NOMO-1 (cell line): ENCODE results near the gene ZDHHC14.

ENCODE experiments used
- DNase-seq, 2 experiments: peaks; one replicate each; lab custom pipeline; 2025; ENCODE audit not compliant: unreplicated experiment in 2 of 2; lab: John Stamatoyannopoulos, UW

The ZDHHC14 gene

GRCh38 chr6:157486572-157486971 is 105.6 kb downstream of the ZDHHC14 start:
- DNase-seq: no peak

- DNase-seq: no peak
Measured at GRCh38 chr6:157487110-157487773, 106.3 kb downstream of the ZDHHC14 start.

GRCh38 chr6:157488058-157488457 is 107.1 kb downstream of the ZDHHC14 start:
- no peak for DNase-seq

- no peak for DNase-seq
Measured at GRCh38 chr6:157488716-157489118, 107.7 kb downstream of the ZDHHC14 start.

- DNase-seq: no peak
Measured at GRCh38 chr6:157490611-157491269, 109.8 kb downstream of the ZDHHC14 start.

GRCh38 chr6:157491571-157492232 is 110.7 kb downstream of the ZDHHC14 start:
- no peak for DNase-seq

GRCh38 chr6:157492249-157492648 is 111.3 kb downstream of the ZDHHC14 start:
- DNase-seq: no peak

GRCh38 chr6:157492741-157493140 is 111.8 kb downstream of the ZDHHC14 start:
- DNase-seq: no peak

GRCh38 chr6:157493173-157493572 is 112.2 kb downstream of the ZDHHC14 start:
- no peak for DNase-seq

- DNase-seq: no peak
Measured at GRCh38 chr6:157493576-157493975, 112.6 kb downstream of the ZDHHC14 start.

GRCh38 chr6:157494132-157494710 is 113.2 kb downstream of the ZDHHC14 start:
- DNase-seq: no peak

GRCh38 chr6:157496534-157497095 is 115.6 kb downstream of the ZDHHC14 start:
- no peak for DNase-seq

- DNase-seq: no peak
Measured at GRCh38 chr6:157497579-157497978, 116.6 kb downstream of the ZDHHC14 start.

- no peak for DNase-seq
Measured at GRCh38 chr6:157498817-157499216, 117.8 kb downstream of the ZDHHC14 start.

GRCh38 chr6:157500022-157500421 is 119.0 kb downstream of the ZDHHC14 start:
- no peak for DNase-seq

- peak in 1 of 2 experiments; percentile 8 for DNase-seq
Measured at GRCh38 chr6:157503018-157503747, 122.2 kb downstream of the ZDHHC14 start.

GRCh38 chr6:157505912-157506491 is 125.0 kb downstream of the ZDHHC14 start:
- DNase-seq: no peak

GRCh38 chr6:157510323-157511188 is 129.6 kb downstream of the ZDHHC14 start:
- DNase-seq: peak; percentile 7 to 18

- no peak for DNase-seq
Measured at GRCh38 chr6:157511682-157512381, 130.8 kb downstream of the ZDHHC14 start.
